Neural progenitor cell (in vitro differentiated cells): ENCODE results near the gene LHX6.

Experiments used
- EZH2phosphoT487 ChIP-seq: fragments of 200-600 bp; sonication (generic); IDR thresholded peaks from 2 replicates; pipeline ENCODE4 v1.6.1; 2017; ENCODE audit warnings: antibody characterized with exemption
- TF ChIP-seq, protein P1 (sequence below): fragments of 200-600 bp; sonication (generic); IDR thresholded peaks from 2 replicates; pipeline ENCODE4 v1.5.1; 2017; ENCODE audit warnings: antibody characterized with exemption, mild to moderate bottlenecking

DNA sequence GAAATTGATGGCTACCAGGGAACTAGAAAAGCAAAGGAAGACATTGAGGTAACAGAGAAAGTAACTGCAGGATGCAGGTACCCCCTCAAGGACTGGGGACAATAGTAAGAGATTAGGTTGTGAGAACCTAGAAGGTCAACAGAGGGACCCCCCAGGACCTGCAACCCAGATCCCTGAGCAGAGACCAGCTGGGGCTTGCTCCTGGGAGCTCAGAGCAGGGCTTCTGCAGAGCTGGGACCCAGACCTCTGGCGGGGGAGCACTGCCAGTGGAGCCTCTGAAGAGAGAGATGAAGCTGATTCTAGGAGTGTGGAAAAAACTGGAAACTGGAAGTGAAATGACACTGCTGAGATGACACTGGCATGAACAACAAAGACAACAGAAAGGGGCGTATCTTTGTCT is 51.8 kb downstream of the LHX6 start:
- TF ChIP-seq, protein P1, sequence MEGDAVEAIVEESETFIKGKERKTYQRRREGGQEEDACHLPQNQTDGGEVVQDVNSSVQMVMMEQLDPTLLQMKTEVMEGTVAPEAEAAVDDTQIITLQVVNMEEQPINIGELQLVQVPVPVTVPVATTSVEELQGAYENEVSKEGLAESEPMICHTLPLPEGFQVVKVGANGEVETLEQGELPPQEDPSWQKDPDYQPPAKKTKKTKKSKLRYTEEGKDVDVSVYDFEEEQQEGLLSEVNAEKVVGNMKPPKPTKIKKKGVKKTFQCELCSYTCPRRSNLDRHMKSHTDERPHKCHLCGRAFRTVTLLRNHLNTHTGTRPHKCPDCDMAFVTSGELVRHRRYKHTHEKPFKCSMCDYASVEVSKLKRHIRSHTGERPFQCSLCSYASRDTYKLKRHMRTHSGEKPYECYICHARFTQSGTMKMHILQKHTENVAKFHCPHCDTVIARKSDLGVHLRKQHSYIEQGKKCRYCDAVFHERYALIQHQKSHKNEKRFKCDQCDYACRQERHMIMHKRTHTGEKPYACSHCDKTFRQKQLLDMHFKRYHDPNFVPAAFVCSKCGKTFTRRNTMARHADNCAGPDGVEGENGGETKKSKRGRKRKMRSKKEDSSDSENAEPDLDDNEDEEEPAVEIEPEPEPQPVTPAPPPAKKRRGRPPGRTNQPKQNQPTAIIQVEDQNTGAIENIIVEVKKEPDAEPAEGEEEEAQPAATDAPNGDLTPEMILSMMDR: no peak
- no peak for TF ChIP-seq EZH2phosphoT487
